HepG2 (cell line): ENCODE results near the gene SURF1. TPM values are rescaled to one million over a fixed set of nuclear protein-coding genes. Genes with fewer than 3 reads are reported as not detected.

ENCODE experiments used
- ESRRA ChIP-seq: sonication (generic); formaldehyde crosslinking; IDR thresholded peaks from 2 replicates; pipeline ENCODE4 v1.5.1; 2020; ENCODE audit warnings: mild to moderate bottlenecking, low read depth, missing genetic modification reagents
- ETV5 ChIP-seq: IDR thresholded peaks from 2 replicates; pipeline ENCODE4 v1.6.1; 2018; ENCODE audit warnings: missing biosample characterization, missing genetic modification reagents, inconsistent platforms, borderline replicate concordance
- HNF4G ChIP-seq, 2 experiments: sonication (generic) in 1 of 2; formaldehyde crosslinking in 1 of 2; IDR thresholded peaks; 2 replicates each; pipeline versions ENCODE4 v1.4.0 to v1.6.1; 2011 to 2020; ENCODE audit warnings: borderline replicate concordance in 2 of 2, low read depth in 2 of 2, mild to moderate bottlenecking in 2 of 2, low read length in 1 of 2, missing genetic modification reagents in 1 of 2, moderate library complexity in 1 of 2
- MYC ChIP-seq: sonication (generic); formaldehyde crosslinking; IDR thresholded peaks from 2 replicates; pipeline ENCODE4 v1.9.0; 2021; ENCODE audit warnings: missing genetic modification reagents, borderline replicate concordance
- RARA ChIP-seq: IDR thresholded peaks from 2 replicates; pipeline ENCODE4 v1.6.1; 2016; ENCODE audit warnings: missing genetic modification reagents, missing compliant biosample characterization
- SRF ChIP-seq: IDR thresholded peaks from 2 replicates; pipeline ENCODE4 v1.6.1; 2011; ENCODE audit warnings: mild to moderate bottlenecking, low read depth, low read length, moderate library complexity
- SRSF1 ChIP-seq: fragments of 200-400 bp; formaldehyde crosslinking; optimal IDR thresholded peaks from 2 replicates; pipeline ENCODE3; 2017; ENCODE audit warnings: mild to moderate bottlenecking, low read depth, low read length, moderate library complexity
- STAG1 ChIP-seq: sonication (generic); formaldehyde crosslinking; IDR thresholded peaks from 2 replicates; pipeline ENCODE4 v1.4.0; 2020; ENCODE audit warnings: missing genetic modification reagents
- ZNF121 ChIP-seq: sonication (generic); formaldehyde crosslinking; IDR thresholded peaks from 2 replicates; pipeline ENCODE4 v1.5.0; 2020; ENCODE audit warnings: mild to moderate bottlenecking, missing genetic modification reagents
- ZNF235 ChIP-seq: sonication (generic); formaldehyde crosslinking; IDR thresholded peaks from 2 replicates; pipeline ENCODE4 v1.8.1; 2023; ENCODE audit warnings: mild to moderate bottlenecking, missing genetic modification reagents, borderline replicate concordance
- ZNF274 ChIP-seq: sonication (generic); formaldehyde crosslinking; IDR thresholded peaks from 2 replicates; pipeline ENCODE4 v1.5.1; 2020; ENCODE audit warnings: mild to moderate bottlenecking, missing genetic modification reagents
- ZNF83 ChIP-seq: sonication (generic); formaldehyde crosslinking; IDR thresholded peaks from 2 replicates; pipeline ENCODE4 v1.4.0; 2020; ENCODE audit warnings: missing genetic modification reagents, mild to moderate bottlenecking, borderline replicate concordance
- polyA plus RNA-seq, 8 experiments: library from polyadenylated mRNA; depleted of rRNA in 3 of 8; stranded (reverse) in 7 of 8; unstranded in 1 of 8; fragments of >200 nt; fragmentation: Illumina TruSeq in 4 of 8; extraction: Trizol in 4 of 8; gene quantifications; 2 replicates each; pipeline versions ENCODE4 v1.2.1 to v1.2.3, GENCODE V29; 2011 to 2016; ENCODE audit warnings: low read depth in 4 of 8, missing spikeins in 1 of 8, mixed read lengths in 1 of 8; ENCODE audit not compliant: insufficient read depth in 1 of 8
- total RNA-seq, 5 experiments: library from RNA; depleted of rRNA; stranded (reverse); fragments of >200 nt; fragmentation: Illumina TruSeq; extraction: Trizol; gene quantifications; 2 replicates each; pipeline ENCODE4 v1.2.3, GENCODE V29; 2016; ENCODE audit warnings: low read depth in 1 of 5
- TF ChIP-seq, protein P1 (sequence below): sonication (generic); formaldehyde crosslinking; IDR thresholded peaks from 2 replicates; pipeline ENCODE4 v1.5.1; 2020; ENCODE audit warnings: mild to moderate bottlenecking, missing genetic modification reagents, moderate library complexity
- TF ChIP-seq, protein P2 (sequence below): sonication (generic); formaldehyde crosslinking; IDR thresholded peaks from 2 replicates; pipeline ENCODE4 v1.4.0; 2020; ENCODE audit warnings: missing genetic modification reagents
- TF ChIP-seq, protein P3 (sequence below): sonication (generic); formaldehyde crosslinking; IDR thresholded peaks from 2 replicates; pipeline ENCODE4 v1.8.1; 2023; ENCODE audit warnings: mild to moderate bottlenecking, moderate library complexity, missing genetic modification reagents
- TF ChIP-seq, protein P4 (sequence below): sonication (generic); formaldehyde crosslinking; IDR thresholded peaks from 2 replicates; pipeline ENCODE4 v1.4.0; 2020; ENCODE audit warnings: missing genetic modification reagents, borderline replicate concordance
- TF ChIP-seq, protein P5 (sequence below): sonication (generic); formaldehyde crosslinking; IDR thresholded peaks from 2 replicates; pipeline ENCODE4 v1.5.1; 2020; ENCODE audit warnings: mild to moderate bottlenecking, moderate library complexity, missing genetic modification reagents

Gene SURF1
- total and polyA plus RNA-seq, 2 of the 13 experiments (the other 11 are each of a cell fraction or from before 2014, with no cell fraction given), result 17.8 to 40.7 TPM

DNA sequence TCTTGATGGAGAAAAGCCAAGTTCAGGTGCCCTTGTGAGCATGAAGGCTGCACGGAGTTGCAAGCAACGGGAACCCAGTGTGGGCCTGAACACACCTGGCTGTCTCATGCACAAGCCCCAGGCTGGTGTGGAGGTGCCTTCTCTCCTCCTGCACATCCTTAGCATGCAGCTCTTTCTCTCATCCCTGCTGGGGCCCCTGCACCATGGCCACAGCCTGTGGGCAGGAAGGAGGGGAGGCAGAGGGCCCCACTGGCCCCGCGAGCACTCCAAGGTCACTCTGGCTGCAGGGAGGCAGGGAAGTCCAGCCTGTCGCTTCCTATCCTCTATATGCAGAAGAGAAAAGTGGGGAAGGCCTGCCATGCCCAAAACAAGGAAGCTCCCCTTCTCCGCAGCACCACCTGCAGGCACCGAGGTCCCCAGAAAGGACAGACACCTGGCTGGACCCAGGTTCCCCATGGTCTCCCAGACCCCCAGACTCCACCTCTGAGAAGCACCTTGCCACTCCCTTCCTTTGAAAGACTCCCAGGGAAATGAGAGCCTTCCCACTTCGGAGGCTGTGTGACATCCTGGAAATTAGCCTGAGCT lies 38.5 kb upstream of the SURF1 start (continued):
- TF ChIP-seq STAG1 (CRISPR knock-in tag) (peak; percentile 34), SRSF1 (no peak), HNF4G (IDR thresholded peaks at IDR 0.05; ENCODE audit: borderline replicate concordance, low read depth, low read length) (0 out of 2 replicates have a peak, but pooled peaks have one; percentile 5), HNF4G (CRISPR knock-in tag; IDR thresholded peaks at IDR 0.05; ENCODE audit: borderline replicate concordance, low read depth) (no peak), MYC (CRISPR knock-in tag) (0 out of 2 replicates have a peak, but pooled peaks have one; percentile 47), ESRRA (CRISPR knock-in tag) (0 out of 2 replicates have a peak, but pooled peaks have one; percentile 30), ZNF274 (CRISPR knock-in tag) (no peak), ZNF235 (CRISPR knock-in tag) (no peak), ZNF83 (CRISPR knock-in tag) (no peak), ETV5 (CRISPR knock-in tag) (peak; percentile 51; the same call in 1 of the 2 replicates), RARA (CRISPR knock-in tag) (peak; percentile 28; the same call in 1 of the 2 replicates), SRF (no peak), ZNF121 (CRISPR knock-in tag) (peak; percentile 29; the same call in 1 of the 2 replicates)
- TF ChIP-seq, protein P1, sequence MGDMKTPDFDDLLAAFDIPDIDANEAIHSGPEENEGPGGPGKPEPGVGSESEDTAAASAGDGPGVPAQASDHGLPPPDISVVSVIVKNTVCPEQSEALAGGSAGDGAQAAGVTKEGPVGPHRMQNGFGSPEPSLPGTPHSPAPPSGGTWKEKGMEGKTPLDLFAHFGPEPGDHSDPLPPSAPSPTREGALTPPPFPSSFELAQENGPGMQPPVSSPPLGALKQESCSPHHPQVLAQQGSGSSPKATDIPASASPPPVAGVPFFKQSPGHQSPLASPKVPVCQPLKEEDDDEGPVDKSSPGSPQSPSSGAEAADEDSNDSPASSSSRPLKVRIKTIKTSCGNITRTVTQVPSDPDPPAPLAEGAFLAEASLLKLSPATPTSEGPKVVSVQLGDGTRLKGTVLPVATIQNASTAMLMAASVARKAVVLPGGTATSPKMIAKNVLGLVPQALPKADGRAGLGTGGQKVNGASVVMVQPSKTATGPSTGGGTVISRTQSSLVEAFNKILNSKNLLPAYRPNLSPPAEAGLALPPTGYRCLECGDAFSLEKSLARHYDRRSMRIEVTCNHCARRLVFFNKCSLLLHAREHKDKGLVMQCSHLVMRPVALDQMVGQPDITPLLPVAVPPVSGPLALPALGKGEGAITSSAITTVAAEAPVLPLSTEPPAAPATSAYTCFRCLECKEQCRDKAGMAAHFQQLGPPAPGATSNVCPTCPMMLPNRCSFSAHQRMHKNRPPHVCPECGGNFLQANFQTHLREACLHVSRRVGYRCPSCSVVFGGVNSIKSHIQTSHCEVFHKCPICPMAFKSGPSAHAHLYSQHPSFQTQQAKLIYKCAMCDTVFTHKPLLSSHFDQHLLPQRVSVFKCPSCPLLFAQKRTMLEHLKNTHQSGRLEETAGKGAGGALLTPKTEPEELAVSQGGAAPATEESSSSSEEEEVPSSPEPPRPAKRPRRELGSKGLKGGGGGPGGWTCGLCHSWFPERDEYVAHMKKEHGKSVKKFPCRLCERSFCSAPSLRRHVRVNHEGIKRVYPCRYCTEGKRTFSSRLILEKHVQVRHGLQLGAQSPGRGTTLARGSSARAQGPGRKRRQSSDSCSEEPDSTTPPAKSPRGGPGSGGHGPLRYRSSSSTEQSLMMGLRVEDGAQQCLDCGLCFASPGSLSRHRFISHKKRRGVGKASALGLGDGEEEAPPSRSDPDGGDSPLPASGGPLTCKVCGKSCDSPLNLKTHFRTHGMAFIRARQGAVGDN, result peak; percentile 74
- TF ChIP-seq, protein P2, sequence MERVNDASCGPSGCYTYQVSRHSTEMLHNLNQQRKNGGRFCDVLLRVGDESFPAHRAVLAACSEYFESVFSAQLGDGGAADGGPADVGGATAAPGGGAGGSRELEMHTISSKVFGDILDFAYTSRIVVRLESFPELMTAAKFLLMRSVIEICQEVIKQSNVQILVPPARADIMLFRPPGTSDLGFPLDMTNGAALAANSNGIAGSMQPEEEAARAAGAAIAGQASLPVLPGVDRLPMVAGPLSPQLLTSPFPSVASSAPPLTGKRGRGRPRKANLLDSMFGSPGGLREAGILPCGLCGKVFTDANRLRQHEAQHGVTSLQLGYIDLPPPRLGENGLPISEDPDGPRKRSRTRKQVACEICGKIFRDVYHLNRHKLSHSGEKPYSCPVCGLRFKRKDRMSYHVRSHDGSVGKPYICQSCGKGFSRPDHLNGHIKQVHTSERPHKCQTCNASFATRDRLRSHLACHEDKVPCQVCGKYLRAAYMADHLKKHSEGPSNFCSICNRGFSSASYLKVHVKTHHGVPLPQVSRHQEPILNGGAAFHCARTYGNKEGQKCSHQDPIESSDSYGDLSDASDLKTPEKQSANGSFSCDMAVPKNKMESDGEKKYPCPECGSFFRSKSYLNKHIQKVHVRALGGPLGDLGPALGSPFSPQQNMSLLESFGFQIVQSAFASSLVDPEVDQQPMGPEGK (CRISPR knock-in tag), result peak; percentile 83
- TF ChIP-seq, protein P3, sequence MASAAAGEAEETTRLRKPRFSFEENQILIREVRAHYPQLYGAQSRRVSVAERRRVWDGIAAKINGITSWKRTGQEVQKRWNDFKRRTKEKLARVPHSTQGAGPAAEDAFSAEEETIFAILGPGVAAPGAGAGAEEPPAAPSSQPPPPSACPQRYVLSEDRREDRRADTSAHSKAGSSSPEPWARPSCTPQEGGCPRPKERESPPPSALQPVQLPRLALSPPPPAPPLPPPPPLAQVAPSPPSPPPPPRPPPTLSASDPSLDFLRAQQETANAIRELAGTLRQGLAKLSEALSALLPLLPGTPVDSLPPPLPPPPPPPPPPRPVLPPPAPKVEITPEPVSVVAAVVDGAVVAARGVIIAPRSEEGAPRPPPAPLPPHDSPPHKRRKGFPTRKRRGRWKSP, result no peak
- TF ChIP-seq, protein P4, sequence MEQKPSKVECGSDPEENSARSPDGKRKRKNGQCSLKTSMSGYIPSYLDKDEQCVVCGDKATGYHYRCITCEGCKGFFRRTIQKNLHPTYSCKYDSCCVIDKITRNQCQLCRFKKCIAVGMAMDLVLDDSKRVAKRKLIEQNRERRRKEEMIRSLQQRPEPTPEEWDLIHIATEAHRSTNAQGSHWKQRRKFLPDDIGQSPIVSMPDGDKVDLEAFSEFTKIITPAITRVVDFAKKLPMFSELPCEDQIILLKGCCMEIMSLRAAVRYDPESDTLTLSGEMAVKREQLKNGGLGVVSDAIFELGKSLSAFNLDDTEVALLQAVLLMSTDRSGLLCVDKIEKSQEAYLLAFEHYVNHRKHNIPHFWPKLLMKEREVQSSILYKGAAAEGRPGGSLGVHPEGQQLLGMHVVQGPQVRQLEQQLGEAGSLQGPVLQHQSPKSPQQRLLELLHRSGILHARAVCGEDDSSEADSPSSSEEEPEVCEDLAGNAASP (CRISPR knock-in tag), result no peak
- TF ChIP-seq, protein P5, sequence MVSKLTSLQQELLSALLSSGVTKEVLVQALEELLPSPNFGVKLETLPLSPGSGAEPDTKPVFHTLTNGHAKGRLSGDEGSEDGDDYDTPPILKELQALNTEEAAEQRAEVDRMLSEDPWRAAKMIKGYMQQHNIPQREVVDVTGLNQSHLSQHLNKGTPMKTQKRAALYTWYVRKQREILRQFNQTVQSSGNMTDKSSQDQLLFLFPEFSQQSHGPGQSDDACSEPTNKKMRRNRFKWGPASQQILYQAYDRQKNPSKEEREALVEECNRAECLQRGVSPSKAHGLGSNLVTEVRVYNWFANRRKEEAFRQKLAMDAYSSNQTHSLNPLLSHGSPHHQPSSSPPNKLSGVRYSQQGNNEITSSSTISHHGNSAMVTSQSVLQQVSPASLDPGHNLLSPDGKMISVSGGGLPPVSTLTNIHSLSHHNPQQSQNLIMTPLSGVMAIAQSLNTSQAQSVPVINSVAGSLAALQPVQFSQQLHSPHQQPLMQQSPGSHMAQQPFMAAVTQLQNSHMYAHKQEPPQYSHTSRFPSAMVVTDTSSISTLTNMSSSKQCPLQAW (CRISPR knock-in tag), result 0 out of 2 replicates have a peak, but pooled peaks have one; percentile 18
